Inflammatory macrophage treated with lipopolysaccharide for 4 hours (primary cell): ENCODE results near the gene SNRPA.
"Not testable (repeated sequence)": the region's sequence is repeated elsewhere in the genome, so short reads cannot be mapped to it uniquely, and the experiment has no call there.

Source experiments
- DNase-seq: peaks from one replicate; pipeline ENCODE4 v3.0.0-alpha.2; 2020

Gene SNRPA

DNA sequence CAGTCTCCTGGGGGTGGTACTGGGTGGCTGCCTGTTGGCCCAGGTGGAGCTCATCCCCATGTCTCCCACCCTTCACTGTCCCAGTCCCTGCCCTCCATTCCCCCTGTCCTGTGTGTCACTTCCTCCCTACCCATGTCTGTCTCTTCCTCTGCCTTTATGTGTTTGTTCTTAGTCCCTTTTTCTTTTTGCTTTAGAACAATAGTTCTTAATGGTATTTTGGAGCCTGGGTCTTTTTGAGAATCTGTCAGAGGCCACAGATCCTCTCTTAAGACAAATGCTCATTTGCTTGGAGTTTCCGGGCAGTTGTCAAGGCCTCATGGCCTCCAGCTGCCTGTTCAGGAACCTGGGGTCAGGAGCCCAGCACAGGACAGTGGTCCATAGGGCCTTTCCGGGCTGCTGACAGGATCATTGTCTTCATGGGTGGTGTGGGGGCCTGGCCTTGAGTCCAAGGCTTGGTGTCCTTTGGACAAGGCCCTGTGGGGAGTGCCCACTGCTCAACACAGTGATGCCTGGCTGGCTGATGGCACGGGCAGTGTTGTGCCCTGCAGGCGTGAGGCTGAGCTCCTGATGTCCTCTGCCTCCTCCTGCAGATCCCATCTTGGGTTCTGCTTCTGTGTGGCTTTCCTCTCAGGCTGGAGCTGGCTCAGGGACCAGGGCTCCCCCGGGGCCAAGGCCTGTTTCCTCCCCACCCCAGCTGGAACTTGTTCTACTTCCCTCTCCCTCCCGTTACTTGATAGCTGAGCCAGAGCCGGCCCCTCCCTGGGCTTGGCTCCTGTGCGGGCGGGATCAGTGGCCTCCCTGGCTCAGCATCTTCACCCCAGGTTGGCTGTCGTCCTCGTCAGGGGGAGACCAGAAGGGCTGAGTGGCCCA lies 51.5 kb downstream of the SNRPA start:
- peak; percentile 15 for DNase-seq

DNA sequence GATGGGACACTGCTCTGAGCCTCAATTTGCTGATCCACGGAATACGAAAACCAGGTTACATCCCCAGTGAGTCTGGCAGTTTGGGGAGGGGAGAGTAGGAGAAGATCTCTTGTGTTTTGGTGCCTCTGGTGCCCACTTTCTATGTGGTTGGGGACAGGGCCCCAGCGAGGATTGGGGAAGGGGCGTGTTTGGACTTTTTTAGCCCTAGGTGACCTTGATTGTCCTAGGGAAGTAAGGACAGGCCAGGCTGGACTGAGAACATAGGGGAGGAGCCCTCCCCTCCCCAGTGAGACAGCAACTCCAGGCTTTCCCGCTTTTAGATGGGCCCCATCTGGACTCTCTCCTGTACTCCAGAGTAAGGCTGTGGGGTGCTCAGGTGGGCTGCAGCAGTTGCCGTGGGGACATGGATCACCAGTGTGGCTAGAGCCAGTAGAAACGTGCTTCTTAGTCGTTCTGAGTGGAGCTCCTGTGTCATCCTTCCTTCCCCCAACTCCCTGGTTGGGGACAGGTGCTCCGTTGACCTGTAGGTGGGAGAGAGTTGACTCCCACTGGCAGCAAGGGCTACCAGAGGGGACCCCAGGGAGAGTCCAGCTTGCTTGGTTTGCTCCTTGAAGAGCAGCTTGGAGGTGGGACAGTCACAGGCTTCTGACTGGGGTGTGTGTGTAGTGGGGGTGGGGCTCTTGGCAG lies 52.3 kb downstream of the SNRPA start:
- DNase-seq, result no peak

DNA sequence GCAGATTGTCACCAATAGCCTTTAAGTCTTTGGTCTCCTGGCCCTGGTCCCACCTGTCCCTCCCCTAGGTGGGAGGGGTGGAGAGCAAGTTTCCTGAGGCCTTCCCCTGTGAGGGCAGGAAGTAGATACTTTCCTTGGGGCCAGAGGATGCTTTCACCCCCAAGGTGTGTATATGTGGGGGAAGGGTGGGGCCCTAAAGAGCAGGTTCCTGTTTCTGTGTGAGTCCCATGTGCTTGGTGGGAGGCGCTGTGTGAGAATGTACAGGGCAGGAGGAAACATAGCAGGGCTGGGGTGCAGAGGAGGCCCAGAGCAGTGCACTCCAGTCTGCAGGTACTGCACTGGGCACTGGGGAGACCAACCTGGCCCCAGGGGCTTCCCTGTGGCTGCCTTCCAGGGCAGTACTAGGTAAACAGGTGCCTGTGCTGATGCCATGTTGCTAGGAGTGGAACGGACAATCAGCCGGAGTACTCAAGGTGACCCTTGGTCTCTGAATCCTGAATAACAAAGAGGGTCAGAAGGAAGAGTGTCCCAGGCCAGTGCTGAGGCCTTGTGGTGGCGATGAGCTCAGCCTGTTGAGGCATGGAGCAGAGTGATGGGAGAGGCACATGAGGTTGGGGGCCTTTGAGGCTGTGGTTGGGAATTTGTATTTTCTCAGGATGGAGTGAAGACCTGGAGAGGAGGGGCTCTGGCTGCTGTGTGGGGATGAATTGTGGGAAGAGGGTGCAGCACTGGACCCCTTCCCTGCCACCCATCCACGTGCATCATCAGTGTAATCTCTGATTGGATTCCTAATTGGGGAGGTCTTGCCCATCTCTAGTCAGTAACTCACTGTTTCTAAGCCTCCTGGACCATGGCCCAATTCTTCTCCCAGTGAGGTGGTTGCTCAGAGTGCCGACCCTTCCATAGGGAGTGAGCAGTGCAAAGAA lies 53.1 kb downstream of the SNRPA start:
- no peak for DNase-seq

DNA sequence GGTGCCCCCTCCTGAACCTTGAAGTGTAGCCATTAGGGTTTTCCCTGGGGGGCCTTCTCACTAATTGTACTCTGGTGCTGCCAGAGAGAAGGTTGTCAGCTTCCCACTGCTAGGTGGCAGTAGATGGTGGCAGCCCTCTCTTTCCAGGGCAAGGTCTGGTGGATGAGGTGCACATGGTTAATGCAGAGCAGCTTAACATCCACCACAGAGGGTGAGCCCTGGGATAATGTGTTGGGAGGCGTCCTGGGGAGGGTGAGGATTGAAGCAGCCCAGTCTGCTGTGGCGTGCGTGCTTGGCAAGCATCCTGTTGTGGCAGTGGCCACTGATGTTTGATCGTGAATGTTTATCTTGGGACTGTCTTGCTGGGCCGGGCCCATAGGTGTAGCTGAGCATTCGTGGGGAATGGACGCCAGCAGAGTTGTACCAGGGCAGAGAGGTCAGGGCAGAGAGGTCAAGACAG lies 53.8 kb downstream of the SNRPA start:
- DNase-seq, result no peak

DNA sequence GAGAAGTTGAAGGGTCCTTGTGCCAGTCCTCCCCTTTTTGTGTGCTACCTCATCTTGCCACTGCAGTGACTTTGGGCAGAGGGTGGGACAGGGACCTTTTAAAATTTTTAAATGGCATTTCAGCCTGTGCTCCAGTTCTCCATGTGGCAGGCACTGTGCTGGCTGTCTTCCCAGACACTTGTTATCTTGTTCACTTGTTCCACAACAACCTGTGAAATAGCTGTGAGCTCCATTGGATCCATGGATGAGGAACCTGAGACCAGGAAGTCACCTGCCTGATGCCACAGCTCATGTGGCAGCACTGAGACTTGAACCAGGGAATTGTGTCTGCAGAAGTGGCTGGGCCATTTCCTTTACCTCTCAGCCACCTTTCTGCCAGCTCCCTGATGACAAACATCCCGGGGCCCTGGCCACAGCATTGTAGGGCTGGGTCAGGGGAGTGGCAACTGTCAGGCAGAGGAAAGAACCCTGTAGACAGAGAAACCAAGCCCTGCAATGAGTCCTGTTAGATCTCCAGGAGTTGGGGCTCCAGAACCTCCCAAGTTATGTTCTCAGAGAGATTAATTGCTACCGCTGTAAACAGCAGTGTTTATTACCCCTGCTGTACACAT lies 54.4 kb downstream of the SNRPA start:
- DNase-seq, result no peak

DNA sequence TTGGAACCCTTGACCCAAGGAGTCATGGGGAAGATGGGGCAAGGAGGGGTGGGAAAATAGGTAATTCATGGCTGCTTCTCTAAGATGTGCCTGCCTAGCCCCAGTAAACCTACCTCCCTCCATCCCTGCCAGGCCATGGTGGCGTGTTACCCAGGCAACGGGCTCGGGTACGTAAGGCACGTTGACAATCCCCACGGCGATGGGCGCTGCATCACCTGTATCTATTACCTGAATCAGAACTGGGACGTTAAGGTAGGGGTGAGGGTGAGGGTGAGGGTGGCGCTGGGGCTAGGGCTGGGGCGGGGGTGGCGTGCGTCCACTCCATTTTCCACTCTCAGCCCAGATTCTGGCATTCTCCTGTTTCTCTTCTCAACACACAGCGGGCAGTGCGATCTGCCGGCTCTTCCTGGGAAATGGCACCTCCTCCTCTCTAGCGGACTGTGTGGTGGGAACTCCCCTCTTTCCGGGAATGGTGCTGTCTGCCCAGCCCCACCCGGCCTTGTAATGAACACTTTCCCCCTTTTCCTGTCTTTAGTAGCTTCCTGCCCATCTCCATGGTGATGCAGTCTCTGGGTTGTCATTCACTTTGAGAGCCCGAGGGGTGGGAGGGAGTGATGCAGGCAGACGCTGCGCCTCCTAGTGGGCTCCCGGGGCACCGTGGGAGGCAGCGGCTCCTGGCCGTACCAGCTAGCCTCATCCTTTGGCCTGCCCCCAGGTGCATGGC lies 55.6 kb downstream of the SNRPA start:
- DNase-seq, result peak; percentile 81

DNA sequence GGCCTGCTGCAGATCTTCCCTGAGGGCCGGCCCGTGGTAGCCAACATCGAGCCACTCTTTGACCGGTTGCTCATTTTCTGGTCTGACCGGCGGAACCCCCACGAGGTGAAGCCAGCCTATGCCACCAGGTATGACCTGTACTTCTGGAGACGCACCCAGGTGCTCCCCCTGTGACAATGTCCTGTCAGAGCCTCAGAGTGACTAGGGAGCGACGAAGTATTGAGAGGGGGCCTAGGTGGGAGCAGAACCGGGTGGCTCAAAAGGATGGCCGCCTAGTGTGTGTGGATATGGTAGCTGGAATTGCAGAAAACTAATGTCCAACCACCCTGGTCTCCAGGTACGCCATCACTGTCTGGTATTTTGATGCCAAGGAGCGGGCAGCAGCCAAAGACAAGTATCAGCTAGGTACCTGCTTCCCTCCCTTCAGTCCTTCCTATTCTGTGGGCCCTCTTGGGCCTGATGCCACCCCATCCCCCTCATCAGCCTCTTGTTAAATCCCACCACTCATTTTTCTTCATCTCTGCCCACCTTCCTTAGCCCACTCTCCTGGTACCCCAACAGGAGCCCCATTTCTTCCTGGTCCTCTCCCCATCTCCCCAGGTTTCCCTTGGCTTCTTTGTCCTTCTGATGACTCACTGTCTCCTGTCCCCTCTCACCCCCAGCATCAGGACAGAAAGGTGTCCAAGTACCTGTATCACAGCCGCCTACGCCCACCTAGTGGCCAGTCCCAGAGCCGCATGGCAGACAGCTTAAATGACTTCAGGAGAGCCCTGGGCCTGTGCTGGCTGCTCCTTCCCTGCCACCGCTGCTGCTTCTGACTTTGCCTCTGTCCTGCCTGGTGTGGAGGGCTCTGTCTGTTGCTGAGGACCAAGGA lies 56.4 kb downstream of the SNRPA start:
- DNase-seq, result no peak

DNA sequence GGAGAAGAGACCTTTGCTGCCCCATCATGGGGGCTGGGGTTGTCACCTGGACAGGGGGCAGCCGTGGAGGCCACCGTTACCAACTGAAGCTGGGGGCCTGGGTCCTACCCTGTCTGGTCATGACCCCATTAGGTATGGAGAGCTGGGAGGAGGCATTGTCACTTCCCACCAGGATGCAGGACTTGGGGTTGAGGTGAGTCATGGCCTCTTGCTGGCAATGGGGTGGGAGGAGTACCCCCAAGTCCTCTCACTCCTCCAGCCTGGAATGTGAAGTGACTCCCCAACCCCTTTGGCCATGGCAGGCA lies 57.0 kb downstream of the SNRPA start:
- no peak for DNase-seq

DNA sequence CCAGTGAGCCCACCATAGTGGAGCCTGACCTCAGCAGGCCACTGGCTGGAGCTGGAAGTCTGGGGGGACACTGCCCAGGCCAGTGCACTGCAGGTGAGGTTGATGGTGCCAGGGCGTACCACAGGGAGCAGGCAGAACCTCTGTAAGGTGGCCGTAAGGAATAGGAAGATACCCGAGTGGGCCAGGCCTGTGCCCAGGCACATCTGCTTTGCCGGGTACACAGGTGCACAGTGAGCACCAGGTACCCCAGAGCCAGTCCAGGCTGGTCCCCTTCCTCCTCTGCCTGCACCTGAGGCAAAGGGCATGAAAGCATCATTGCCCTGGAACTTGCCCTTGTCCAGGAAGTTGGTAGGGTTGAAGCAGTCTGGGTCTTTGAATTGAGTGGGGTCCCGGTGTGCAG lies 57.5 kb downstream of the SNRPA start:
- DNase-seq, result no peak

DNA sequence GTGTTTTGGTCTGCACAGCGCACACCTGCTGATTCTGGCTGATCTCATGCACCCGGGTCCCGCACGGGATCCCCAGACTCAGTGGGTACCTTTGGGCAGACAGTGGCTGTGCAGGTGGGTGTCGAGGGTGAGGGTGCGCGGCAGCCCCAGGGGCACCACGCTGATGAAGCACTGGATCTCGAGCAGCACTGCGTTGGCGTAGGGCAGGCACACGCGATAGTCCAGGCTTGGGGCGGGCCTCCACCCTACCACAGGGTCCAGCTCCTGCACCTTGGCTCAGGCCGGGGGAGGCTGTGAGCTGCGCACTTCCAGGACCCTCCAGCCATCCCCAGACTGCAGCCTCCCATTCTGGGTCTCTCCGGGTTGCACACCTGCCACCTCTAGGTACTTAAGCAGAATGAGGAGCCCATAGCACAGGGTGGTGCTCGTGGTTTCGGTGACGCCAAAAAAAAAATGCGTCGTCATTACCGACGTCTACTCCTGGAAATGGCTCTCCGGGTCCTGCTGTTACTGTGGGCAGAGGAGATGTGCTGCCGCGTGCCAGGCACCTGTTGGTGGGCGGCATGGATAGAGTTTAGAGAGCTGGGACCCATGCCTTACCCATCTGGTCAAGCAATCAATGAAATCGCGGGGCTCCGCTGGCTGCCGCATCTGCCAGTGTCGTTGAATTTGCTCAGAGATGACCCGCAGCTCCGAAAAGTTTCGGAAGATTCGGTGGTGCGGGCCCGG lies 58.5 kb downstream of the SNRPA start:
- no peak for DNase-seq

DNA sequence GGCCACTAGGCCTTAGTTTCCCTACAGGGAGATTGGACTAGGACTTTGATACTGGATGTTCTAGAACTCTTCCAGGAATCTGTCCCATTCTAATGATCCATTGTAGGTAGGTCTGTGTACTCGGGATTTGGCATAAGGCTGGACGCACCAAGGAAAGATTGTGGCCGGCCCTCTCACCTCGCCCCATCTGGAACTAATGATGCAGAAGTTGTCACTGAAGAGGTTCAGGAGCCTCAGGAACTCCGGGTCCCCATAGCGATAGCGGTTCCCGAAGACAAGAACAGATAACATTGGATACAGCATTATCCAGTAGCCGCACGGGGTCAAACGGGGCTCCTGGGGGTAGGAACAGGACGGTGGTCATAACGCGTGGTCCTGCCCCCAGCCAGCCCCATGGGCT lies 59.2 kb downstream of the SNRPA start:
- no peak for DNase-seq

DNA sequence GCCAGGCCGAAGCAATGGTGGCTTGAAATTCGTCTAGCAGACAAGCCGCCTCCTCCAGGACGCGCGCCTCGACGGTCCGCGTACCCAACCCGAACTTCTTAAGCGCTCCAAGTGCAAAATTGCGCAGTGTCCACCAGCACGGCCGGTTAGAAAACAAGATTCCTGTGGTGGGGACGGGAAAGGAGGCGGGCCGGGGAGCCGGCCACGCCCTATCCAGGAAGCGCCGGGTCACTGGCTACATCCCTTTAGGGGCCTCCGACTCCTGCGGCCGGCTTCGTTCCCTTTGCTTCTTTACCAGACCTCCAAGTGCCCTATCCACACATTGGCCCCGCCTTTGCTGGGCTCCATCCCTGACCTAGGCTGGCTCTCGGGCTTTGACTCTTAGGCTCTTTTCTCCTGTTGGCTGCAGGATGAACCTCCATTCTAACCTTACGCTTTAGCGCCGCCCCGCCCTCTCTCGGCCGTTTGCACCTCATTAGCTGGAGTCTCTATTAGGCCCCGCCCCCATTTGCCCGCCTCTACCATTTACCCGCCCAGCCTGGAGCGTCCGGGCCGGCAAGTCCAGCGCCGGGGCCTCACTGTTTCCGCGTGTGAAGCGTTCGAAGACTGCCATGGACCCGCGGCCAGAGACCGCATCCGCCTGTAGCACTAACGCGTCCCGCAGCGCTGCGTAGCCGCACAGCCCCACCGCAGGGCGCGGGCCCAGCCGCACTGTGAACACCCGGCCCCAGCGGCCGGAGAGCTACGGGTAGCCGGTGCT lies 59.8 kb downstream of the SNRPA start:
- DNase-seq, result peak; percentile 52

DNA sequence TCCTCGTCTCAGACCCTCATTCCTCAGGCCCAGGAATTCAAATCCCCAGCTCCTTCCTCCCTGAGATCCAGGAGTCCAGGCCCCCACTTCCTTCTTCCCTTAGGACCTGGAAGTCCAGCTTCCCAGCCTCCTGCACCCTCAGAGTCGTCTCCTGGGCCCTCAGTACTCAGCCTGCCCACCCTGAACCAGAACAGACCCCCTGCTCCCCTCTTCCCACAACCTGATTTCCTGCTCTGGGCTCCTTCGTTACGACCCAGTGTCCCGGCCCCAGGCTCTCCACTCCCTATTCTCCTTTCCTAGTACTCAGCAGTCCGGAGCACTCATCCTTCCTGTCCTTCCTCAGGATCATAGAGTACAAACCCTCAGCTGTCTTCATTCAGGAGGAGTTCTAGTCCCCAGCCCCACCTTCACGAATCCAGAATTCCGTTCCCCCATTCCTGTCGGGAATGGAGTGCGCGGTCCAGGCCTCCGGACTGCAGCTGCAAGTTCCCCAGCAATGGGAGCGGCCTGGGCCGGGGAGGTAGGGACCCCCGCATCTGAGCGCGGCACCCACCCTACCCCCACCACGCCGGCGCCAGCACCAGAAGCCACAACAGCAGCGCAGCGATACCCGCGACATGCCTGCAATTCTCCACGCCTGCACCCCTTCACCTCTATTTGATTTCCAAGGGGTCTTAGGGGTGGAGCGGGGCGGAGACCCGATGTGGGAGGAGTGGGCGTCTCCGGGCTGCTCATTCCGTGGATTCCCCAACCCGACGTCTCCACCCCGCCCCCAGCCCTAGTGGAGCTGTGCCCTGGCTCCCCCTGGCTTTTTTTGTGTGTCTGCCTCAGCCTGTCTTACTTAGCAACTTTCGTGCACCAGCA lies 60.7 kb downstream of the SNRPA start:
- DNase-seq, result no peak

DNA sequence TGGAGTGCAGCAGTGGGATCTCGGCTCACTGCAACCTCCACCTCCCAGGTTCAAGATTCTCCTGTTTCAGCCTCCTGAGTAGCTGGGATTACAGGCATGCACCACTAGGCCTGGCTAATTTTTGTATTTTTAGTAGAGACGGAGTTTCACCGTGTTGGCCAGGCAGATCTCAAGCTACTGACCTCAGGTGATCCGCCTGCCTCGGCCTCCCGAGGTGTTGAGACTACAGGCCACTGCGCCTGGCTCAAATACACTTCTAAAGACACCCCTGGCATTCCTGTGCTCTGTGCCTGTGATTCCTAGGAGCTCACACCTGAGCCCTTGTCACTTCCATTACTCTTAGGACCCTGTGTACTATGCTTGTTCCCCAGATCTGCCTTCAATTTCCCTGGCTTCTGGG lies 61.6 kb downstream of the SNRPA start:
- not testable (repeated sequence) for DNase-seq

DNA sequence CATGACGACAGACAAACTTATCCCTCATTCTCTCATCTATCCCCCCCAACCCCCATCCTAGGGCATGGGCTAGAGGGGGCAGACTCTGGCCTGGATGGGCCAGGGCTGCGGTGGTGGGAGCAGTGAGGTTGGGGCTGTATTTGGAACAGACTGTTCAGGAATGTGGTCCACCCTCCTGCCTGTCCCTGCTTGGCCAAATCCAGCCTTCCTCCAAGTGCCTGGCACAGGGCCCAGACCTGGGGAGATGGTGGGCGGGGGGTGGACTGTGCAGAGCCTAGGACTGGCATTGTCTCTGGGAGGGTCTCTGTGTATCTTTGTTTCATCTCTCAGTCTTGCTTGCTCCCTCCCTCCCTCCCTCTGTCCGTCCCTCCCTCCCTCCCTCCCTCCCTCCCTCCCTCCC lies 62.2 kb downstream of the SNRPA start:
- DNase-seq, result no peak
